H1 (cell line): Measurements from ENCODE around the gene CCDC185. TPM values are rescaled to one million over a fixed set of nuclear protein-coding genes. Genes with fewer than 3 reads are reported as not detected.

Experiments
- CTCF ChIA-PET: fragments of 300-600 bp; sonication (Branson Sonifier 250); formaldehyde crosslinking; loops from one replicate; lab custom pipeline; 2021; ENCODE audit not compliant: partially characterized antibody; lab: Charles Lee
- POLR2A ChIA-PET: fragments of 300-600 bp; sonication (Branson Sonifier 250); formaldehyde crosslinking; loops from one replicate; lab custom pipeline; 2021; ENCODE audit warnings: inconsistent platforms; ENCODE audit not compliant: partially characterized antibody; lab: Charles Lee
- DNase-seq, 2 experiments: peaks; one replicate each; pipeline versions ENCODE4 v3.0.0 to v3.0.0-alpha.2; 2010 to 2022; ENCODE audit warnings: low spot score in 2 of 2, low read depth in 1 of 2, mixed read lengths in 1 of 2
- FAIRE-seq: peaks from 2 replicates; lab custom pipeline; 2011; peaks lifted over from hg19 to GRCh38; lab: Jason Lieb, UNC
- H2AFZ ChIP-seq: 2 replicates; pipeline ENCODE4 v1.8.1; 2012; ENCODE audit warnings: low read length, inconsistent platforms
- H2AK5ac ChIP-seq: 2 replicates; pipeline ENCODE4 v1.6.1; 2013; ENCODE audit warnings: low read depth, low read length
- H2BK120ac ChIP-seq: replicated peaks from 2 replicates; pipeline ENCODE3; 2013; ENCODE audit warnings: low read depth, low read length, inconsistent platforms
- H2BK12ac ChIP-seq: 2 replicates; pipeline ENCODE4 v1.6.1; 2013; ENCODE audit warnings: low read depth, low read length
- H2BK15ac ChIP-seq: 2 replicates; pipeline ENCODE4 v1.6.1; 2013; ENCODE audit warnings: low read length
- H2BK20ac ChIP-seq: 2 replicates; pipeline ENCODE4 v1.6.1; 2013; ENCODE audit warnings: low read length
- H2BK5ac ChIP-seq: 2 replicates; pipeline ENCODE4 v1.6.1; 2013; ENCODE audit warnings: low read depth, low read length
- H3K14ac ChIP-seq: 2 replicates; pipeline ENCODE4 v1.6.1; 2013; ENCODE audit warnings: inconsistent platforms; ENCODE audit not compliant: insufficient read length
- H3K18ac ChIP-seq: 2 replicates; pipeline ENCODE4 v1.6.1; 2013; ENCODE audit warnings: low read length; ENCODE audit errors: extremely low read depth
- H3K23ac ChIP-seq: 2 replicates; pipeline ENCODE4 v1.6.1; 2013; ENCODE audit warnings: inconsistent platforms; ENCODE audit not compliant: insufficient read length
- H3K23me2 ChIP-seq: 2 replicates; pipeline ENCODE4 v1.6.1; 2013; ENCODE audit warnings: low read depth, low read length
- H3K27ac ChIP-seq: 2 replicates; pipeline ENCODE4 v1.6.1; 2011; ENCODE audit warnings: low read depth, low read length, inconsistent platforms
- H3K27me3 ChIP-seq, 4 experiments: replicated peaks in 1 of 4; 1 replicate in 1 of 4; 2 replicates in 3 of 4; pipeline versions ENCODE4 v1.6.1 to v1.8.1; 2011 to 2013; ENCODE audit warnings: low read length in 3 of 4, mild to moderate bottlenecking in 3 of 4, inconsistent platforms in 2 of 4, mixed read lengths in 2 of 4, moderate library complexity in 1 of 4; ENCODE audit not compliant: control insufficient read depth in 3 of 4, insufficient read depth in 3 of 4; ENCODE audit errors: extremely low read depth in 1 of 4
- H3K36me3 ChIP-seq, 4 experiments: 2 replicates each; pipeline versions ENCODE4 v1.6.1 to v1.8.1; 2011 to 2013; ENCODE audit warnings: mild to moderate bottlenecking in 4 of 4, low read length in 3 of 4, moderate library complexity in 2 of 4, control low read depth in 1 of 4, inconsistent platforms in 1 of 4; ENCODE audit not compliant: insufficient read depth in 4 of 4, control insufficient read depth in 2 of 4
- H3K4ac ChIP-seq: replicated peaks from 2 replicates; pipeline ENCODE3; 2013; ENCODE audit warnings: low read length, low read depth, mixed read lengths, inconsistent platforms; ENCODE audit not compliant: insufficient read length
- H3K4me1 ChIP-seq, 4 experiments: replicated peaks in 1 of 4; 1 replicate in 1 of 4; 2 replicates in 3 of 4; pipeline versions ENCODE4 v1.6.1 to v1.8.1; 2011 to 2013; ENCODE audit warnings: low read length in 3 of 4, inconsistent platforms in 2 of 4, mixed read lengths in 1 of 4; ENCODE audit not compliant: insufficient read depth in 4 of 4, control insufficient read depth in 3 of 4
- H3K4me2 ChIP-seq, 2 experiments: 2 replicates each; pipeline versions ENCODE4 v1.6.1 to v1.8.1; 2011 to 2013; ENCODE audit warnings: low read depth in 2 of 2, low read length in 2 of 2, control low read depth in 1 of 2, inconsistent platforms in 1 of 2, mild to moderate bottlenecking in 1 of 2; ENCODE audit not compliant: insufficient read depth in 1 of 2
- H3K4me3 ChIP-seq, 4 experiments: fragments of 200-600, 300-600 bp in 1 of 4; sonication (generic), shearing (Covaris generic), sonication (Bioruptor Twin) in 1 of 4; 2 replicates each; pipeline versions ENCODE4 v1.5.1 to v1.8.1; 2011 to 2016; ENCODE audit warnings: low read length in 4 of 4, low read depth in 3 of 4, control low read depth in 2 of 4, inconsistent platforms in 2 of 4, mild to moderate bottlenecking in 2 of 4, mixed read lengths in 1 of 4, moderate library complexity in 1 of 4; ENCODE audit not compliant: insufficient read depth in 2 of 4; ENCODE audit errors: extremely low read depth in 1 of 4
- H3K56ac ChIP-seq: replicated peaks from 2 replicates; pipeline ENCODE3; 2013; ENCODE audit warnings: low read depth, mild to moderate bottlenecking, mixed read lengths, low read length, inconsistent platforms; ENCODE audit not compliant: insufficient read length
- H3K79me1 ChIP-seq: 2 replicates; pipeline ENCODE4 v1.6.1; 2013; ENCODE audit warnings: low read depth, low read length, control low read depth
- H3K79me2 ChIP-seq, 2 experiments: 2 replicates each; pipeline versions ENCODE4 v1.6.1 to v1.8.1; 2012 to 2013; ENCODE audit warnings: low read length in 2 of 2, mild to moderate bottlenecking in 2 of 2, inconsistent platforms in 1 of 2; ENCODE audit not compliant: insufficient read depth in 2 of 2, control insufficient read depth in 1 of 2
- H3K9ac ChIP-seq, 4 experiments: replicated peaks in 1 of 4; 1 replicate in 1 of 4; 2 replicates in 3 of 4; pipeline versions ENCODE4 v1.6.1 to v1.8.1; 2011 to 2013; ENCODE audit warnings: low read depth in 3 of 4, low read length in 3 of 4, control low read depth in 2 of 4, mild to moderate bottlenecking in 2 of 4, moderate library complexity in 2 of 4, inconsistent platforms in 1 of 4; ENCODE audit errors: extremely low read depth in 1 of 4
- H3K9me3 ChIP-seq, 2 experiments: 2 replicates each; pipeline versions ENCODE4 v1.6.1 to v1.8.1; 2012 to 2013; ENCODE audit warnings: mild to moderate bottlenecking in 2 of 2, moderate library complexity in 2 of 2, control low read depth in 1 of 2, inconsistent platforms in 1 of 2, low read depth in 1 of 2, low read length in 1 of 2, mixed read lengths in 1 of 2; ENCODE audit not compliant: insufficient read depth in 2 of 2
- H4K20me1 ChIP-seq, 2 experiments: replicated peaks in 1 of 2; 2 replicates each; pipeline versions ENCODE3 to v1.8.1; 2011 to 2013; ENCODE audit warnings: inconsistent platforms in 2 of 2, low read length in 2 of 2, mild to moderate bottlenecking in 1 of 2; ENCODE audit not compliant: insufficient read depth in 2 of 2, control insufficient read depth in 1 of 2
- H4K5ac ChIP-seq: 2 replicates; pipeline ENCODE4 v1.6.1; 2013; ENCODE audit warnings: low read length, low read depth, mixed read lengths, inconsistent platforms; ENCODE audit not compliant: insufficient read length
- H4K8ac ChIP-seq: 2 replicates; pipeline ENCODE4 v1.8.0; 2013; ENCODE audit warnings: mild to moderate bottlenecking, moderate library complexity, low read length, inconsistent platforms; ENCODE audit not compliant: insufficient read depth; ENCODE audit errors: extremely low read depth
- H4K91ac ChIP-seq: replicated peaks from 2 replicates; pipeline ENCODE3; 2013; ENCODE audit warnings: low read length, mixed read lengths, inconsistent platforms; ENCODE audit not compliant: insufficient read length
- CBX5 ChIP-seq: fragments of 300-800, 300-1000 bp; sonication (generic); IDR thresholded peaks from 2 replicates; pipeline ENCODE4 v1.7.1; 2016; ENCODE audit warnings: antibody characterized with exemption, low read length, low read depth
- CEBPB ChIP-seq: IDR thresholded peaks from 2 replicates; pipeline ENCODE4 v1.6.1; 2012; ENCODE audit warnings: low read depth, low read length
- GABPA ChIP-seq: IDR thresholded peaks from 2 replicates; pipeline ENCODE4 v1.6.1; 2011; ENCODE audit warnings: mild to moderate bottlenecking, low read length, moderate library complexity, borderline replicate concordance; ENCODE audit not compliant: insufficient read depth
- HDAC6 ChIP-seq: IDR thresholded peaks from one replicate; pipeline ENCODE4 v1.7.1; 2012; ENCODE audit warnings: low read depth, mild to moderate bottlenecking, inconsistent platforms, low read length, moderate library complexity
- KDM1A ChIP-seq: fragments of 200-600, 300-600 bp; sonication (generic); IDR thresholded peaks from 2 replicates; pipeline ENCODE4 v1.7.1; 2016; ENCODE audit warnings: mild to moderate bottlenecking, low read length, borderline replicate concordance
- NANOG ChIP-seq: IDR thresholded peaks from 2 replicates; pipeline ENCODE4 v1.6.1; 2011; ENCODE audit warnings: low read length, low read depth, mild to moderate bottlenecking, inconsistent platforms; ENCODE audit not compliant: insufficient read depth, poor library complexity, severe bottlenecking
- TAF7 ChIP-seq: optimal IDR thresholded peaks from 2 replicates; pipeline ENCODE3; 2011; ENCODE audit warnings: low read depth, mild to moderate bottlenecking, inconsistent platforms, low read length, moderate library complexity, borderline replicate concordance
- TBP ChIP-seq: IDR thresholded peaks from 2 replicates; pipeline ENCODE4 v1.6.1; 2011; ENCODE audit warnings: low read depth, low read length, improper control_type of control experiment
- WGBS, 2 experiments: shearing (Covaris generic) in 1 of 2; methylation state at CpG; one replicate each; pipeline versions ENCODE4 v1.1.6 to v1.1.7; 2013 to 2015; ENCODE audit warnings: low lambda C conversion rate in 2 of 2, mixed read lengths in 2 of 2, inconsistent platforms in 1 of 2, low coverage in 1 of 2, missing lambda C conversion rate in 1 of 2; ENCODE audit not compliant: insufficient replicate concordance in 2 of 2, insufficient coverage in 1 of 2, insufficient read length in 1 of 2; ENCODE audit errors: extremely low coverage in 1 of 2, missing lambda C conversion rate in 1 of 2; 5-methylcytosine and 5-hydroxymethylcytosine counted together
- polyA plus RNA-seq, 7 experiments: library from polyadenylated mRNA; depleted of rRNA in 3 of 7; stranded (reverse) in 5 of 7; unstranded in 2 of 7; fragments of >200 nt in 5 of 7; fragments of 200-250 nt in 2 of 7; gene quantifications; 1 replicate in 5 of 7; 2 replicates in 1 of 7; 4 replicates in 1 of 7; pipeline versions ENCODE4 v1.2.1 to v1.2.3, GENCODE V29; 2011 to 2013; ENCODE audit warnings: missing spikeins in 2 of 7, mixed read lengths in 2 of 7
- total RNA-seq: library from RNA; stranded (reverse); fragmentation: NEBNext Ultra II Directional; extraction: Animal tissue kit (Norgen Biotek cat#: 25700); gene quantifications from 2 replicates; pipeline ENCODE4 v1.2.1, GENCODE V29; 2021
- TF ChIP-seq, protein P1 (sequence below): IDR thresholded peaks from 2 replicates; pipeline ENCODE4 v1.6.1; 2011; ENCODE audit warnings: low read depth, mild to moderate bottlenecking, low read length; ENCODE audit not compliant: insufficient read depth
- TF ChIP-seq, protein P2 (sequence below): IDR thresholded peaks from 2 replicates; pipeline ENCODE4 v1.6.1; 2012; ENCODE audit warnings: low read length, inconsistent platforms
- TF ChIP-seq, protein P3 (sequence below): IDR thresholded peaks from 2 replicates; pipeline ENCODE4 v1.6.1; 2012; ENCODE audit warnings: inconsistent platforms

The CCDC185 gene
- total and polyA plus RNA-seq, 2 of the 8 experiments (the other 6 are each of a cell fraction or from before 2014, with no cell fraction given) = not detected

DNA sequence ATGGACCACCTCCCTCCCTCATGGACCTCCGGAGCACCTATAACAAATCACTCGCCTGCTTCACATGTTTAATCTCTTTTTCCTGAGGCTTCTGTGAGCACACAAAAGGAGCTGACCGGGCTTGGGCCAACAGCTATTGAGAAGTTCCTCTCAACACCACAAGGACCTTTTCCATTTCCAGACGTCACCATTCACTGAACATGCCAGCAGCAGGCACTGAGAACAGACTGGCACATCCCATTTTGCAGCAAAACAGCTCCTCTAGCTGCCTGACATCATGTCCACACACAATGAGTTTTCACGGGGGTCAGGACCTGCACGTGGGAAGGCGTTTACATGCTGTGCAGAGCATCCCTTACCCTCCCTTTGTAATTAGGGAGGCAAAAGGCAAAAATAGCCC, 40.3 kb upstream of the CCDC185 start:
- Histone ChIP-seq H2AFZ (no peak overlapping the region), H3K27ac (no peak overlapping the region), H2BK15ac (no peak overlapping the region), H3K4ac (no peak overlapping the region), H2BK20ac (no peak overlapping the region), H3K14ac (no peak overlapping the region), H2BK5ac (no peak overlapping the region), H4K91ac (no peak overlapping the region), H3K4me3 (no peak overlapping the region), H3K36me3 (no peaks in the 10 kb centered on the region), H4K5ac (no peak overlapping the region), H3K4me2 (no peak overlapping the region), H3K9ac (no peak overlapping the region; a peak in 1 of 7 replicates), H3K27me3 (no peaks in the 10 kb centered on the region), H4K8ac (no peak overlapping the region), H2BK120ac (no peak overlapping the region), H4K20me1 (no peaks in the 10 kb centered on the region), H2BK12ac (no peak overlapping the region), H3K23ac (no peak overlapping the region), H2AK5ac (no peak overlapping the region), H3K79me1 (no peaks in the 10 kb centered on the region), H3K56ac (no peak overlapping the region), H3K18ac (no peak overlapping the region), H3K79me2 (no peaks in the 10 kb centered on the region), H3K23me2 (no peaks in the 10 kb centered on the region), H3K4me1 (peaks cover 0 to 4% (median 2%) of the 10 kb centered on the region in 4 experiments; a peak in 2 of 7 replicates), H3K9me3 (no peaks in the 10 kb centered on the region)
- ChIA-PET POLR2A (no interaction called here), CTCF (interaction anchor here (1.1 to 8.0 kb wide), 6 partner anchors 10 to 331 kb away, joined by 3 to 45 read pairs (median 4); partner anchors contain the start of gene SUSD4)
- 84% methylated on average over 7 of the region's 7 CpGs; no CpG with 5 or more reads in 1 of the 2 experiments for WGBS, 2 experiments
- DNase-seq (no peak), FAIRE-seq (no peak)
- TF ChIP-seq HDAC6 = no peak
- TF ChIP-seq NANOG = no peak
- no peak for TF ChIP-seq GABPA
- no peak for TF ChIP-seq TBP
- TF ChIP-seq CBX5 = no peak
- no peak for TF ChIP-seq TAF7
- no peak for TF ChIP-seq KDM1A
- TF ChIP-seq, protein P1, sequence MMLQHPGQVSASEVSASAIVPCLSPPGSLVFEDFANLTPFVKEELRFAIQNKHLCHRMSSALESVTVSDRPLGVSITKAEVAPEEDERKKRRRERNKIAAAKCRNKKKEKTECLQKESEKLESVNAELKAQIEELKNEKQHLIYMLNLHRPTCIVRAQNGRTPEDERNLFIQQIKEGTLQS = no peak
- no peak for TF ChIP-seq CEBPB
- TF ChIP-seq, protein P2, sequence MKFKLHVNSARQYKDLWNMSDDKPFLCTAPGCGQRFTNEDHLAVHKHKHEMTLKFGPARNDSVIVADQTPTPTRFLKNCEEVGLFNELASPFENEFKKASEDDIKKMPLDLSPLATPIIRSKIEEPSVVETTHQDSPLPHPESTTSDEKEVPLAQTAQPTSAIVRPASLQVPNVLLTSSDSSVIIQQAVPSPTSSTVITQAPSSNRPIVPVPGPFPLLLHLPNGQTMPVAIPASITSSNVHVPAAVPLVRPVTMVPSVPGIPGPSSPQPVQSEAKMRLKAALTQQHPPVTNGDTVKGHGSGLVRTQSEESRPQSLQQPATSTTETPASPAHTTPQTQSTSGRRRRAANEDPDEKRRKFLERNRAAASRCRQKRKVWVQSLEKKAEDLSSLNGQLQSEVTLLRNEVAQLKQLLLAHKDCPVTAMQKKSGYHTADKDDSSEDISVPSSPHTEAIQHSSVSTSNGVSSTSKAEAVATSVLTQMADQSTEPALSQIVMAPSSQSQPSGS = no peak
- TF ChIP-seq, protein P3, sequence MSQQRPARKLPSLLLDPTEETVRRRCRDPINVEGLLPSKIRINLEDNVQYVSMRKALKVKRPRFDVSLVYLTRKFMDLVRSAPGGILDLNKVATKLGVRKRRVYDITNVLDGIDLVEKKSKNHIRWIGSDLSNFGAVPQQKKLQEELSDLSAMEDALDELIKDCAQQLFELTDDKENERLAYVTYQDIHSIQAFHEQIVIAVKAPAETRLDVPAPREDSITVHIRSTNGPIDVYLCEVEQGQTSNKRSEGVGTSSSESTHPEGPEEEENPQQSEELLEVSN = no peak
